ENCODE measurements around the gene CDK14. TPM values are rescaled to one million over a fixed set of nuclear protein-coding genes. Genes with fewer than 3 reads are reported as not detected.
"Not testable (repeated sequence)": the region's sequence is repeated elsewhere in the genome, so short reads cannot be mapped to it uniquely, and the experiment has no call there.

Gene CDK14
- polyA plus RNA-seq, 12 donors: 16.8 to 28.5 (median 23.8) TPM; not detected in 1

GRCh38 chr7:90719155-90719554, 123.0 kb downstream of the CDK14 start:
- no peak for DNase-seq

GRCh38 chr7:90720984-90721760, 125.1 kb downstream of the CDK14 start:
- DNase-seq: peak; percentile 83

- no peak for DNase-seq
These were observed 125.8 kb downstream of the CDK14 start for GRCh38 chr7:90721869-90722431.

- DNase-seq: no peak
These were observed 127.1 kb downstream of the CDK14 start for GRCh38 chr7:90723233-90723632.

GRCh38 chr7:90723866-90724265, 127.7 kb downstream of the CDK14 start:
- DNase-seq: no peak

GRCh38 chr7:90726120-90726519, 130.0 kb downstream of the CDK14 start:
- DNase-seq: no peak

GRCh38 chr7:90726623-90727022, 130.5 kb downstream of the CDK14 start:
- no peak for DNase-seq

GRCh38 chr7:90727412-90727811, 131.3 kb downstream of the CDK14 start:
- DNase-seq: no peak

GRCh38 chr7:90728568-90728967, 132.4 kb downstream of the CDK14 start:
- DNase-seq: no peak

- DNase-seq: not testable (repeated sequence)
These were observed 139.6 kb downstream of the CDK14 start for GRCh38 chr7:90735611-90736280.

GRCh38 chr7:90736316-90736715, 140.2 kb downstream of the CDK14 start:
- DNase-seq: no peak

- DNase-seq: no peak
These were observed 141.1 kb downstream of the CDK14 start for GRCh38 chr7:90736968-90737939.

- no peak for DNase-seq
These were observed 142.1 kb downstream of the CDK14 start for GRCh38 chr7:90738249-90738648.

- DNase-seq: no peak
These were observed 143.6 kb downstream of the CDK14 start for GRCh38 chr7:90739716-90740115.

- DNase-seq: no peak
These were observed 144.3 kb downstream of the CDK14 start for GRCh38 chr7:90740386-90740785.

- DNase-seq: no peak
These were observed 147.5 kb downstream of the CDK14 start for GRCh38 chr7:90743626-90744025.

GRCh38 chr7:90747516-90747915, 151.4 kb downstream of the CDK14 start:
- no peak for DNase-seq

GRCh38 chr7:90749262-90749661, 153.1 kb downstream of the CDK14 start:
- DNase-seq: no peak

GRCh38 chr7:90749774-90750173, 153.7 kb downstream of the CDK14 start:
- DNase-seq: no peak

- no peak for DNase-seq
These were observed 155.5 kb downstream of the CDK14 start for GRCh38 chr7:90751595-90751994.

GRCh38 chr7:90752051-90752450, 155.9 kb downstream of the CDK14 start:
- DNase-seq: no peak

GRCh38 chr7:90755041-90755440, 158.9 kb downstream of the CDK14 start:
- DNase-seq: no peak

Data from muscle of arm (tissue), 12 donors.